H1 (cell line): ENCODE measurements around the gene NIM1K. TPM values are rescaled to one million over a fixed set of nuclear protein-coding genes. Genes with fewer than 3 reads are reported as not detected.

Experiments used
- CTCF ChIA-PET: fragments of 300-600 bp; sonication (Branson Sonifier 250); formaldehyde crosslinking; loops from one replicate; lab custom pipeline; 2021; ENCODE audit not compliant: partially characterized antibody; lab: Charles Lee
- POLR2A ChIA-PET: fragments of 300-600 bp; sonication (Branson Sonifier 250); formaldehyde crosslinking; loops from one replicate; lab custom pipeline; 2021; ENCODE audit warnings: inconsistent platforms; ENCODE audit not compliant: partially characterized antibody; lab: Charles Lee
- DNase-seq, 2 experiments: peaks; one replicate each; pipeline versions ENCODE4 v3.0.0 to v3.0.0-alpha.2; 2010 to 2022; ENCODE audit warnings: low spot score in 2 of 2, low read depth in 1 of 2, mixed read lengths in 1 of 2
- FAIRE-seq: peaks from 2 replicates; lab custom pipeline; 2011; peaks lifted over from hg19 to GRCh38; lab: Jason Lieb, UNC
- H2AFZ ChIP-seq: 2 replicates; pipeline ENCODE4 v1.8.1; 2012; ENCODE audit warnings: low read length, inconsistent platforms
- H2AK5ac ChIP-seq: 2 replicates; pipeline ENCODE4 v1.6.1; 2013; ENCODE audit warnings: low read depth, low read length
- H2BK120ac ChIP-seq: replicated peaks from 2 replicates; pipeline ENCODE3; 2013; ENCODE audit warnings: low read depth, low read length, inconsistent platforms
- H2BK12ac ChIP-seq: 2 replicates; pipeline ENCODE4 v1.6.1; 2013; ENCODE audit warnings: low read depth, low read length
- H2BK15ac ChIP-seq: 2 replicates; pipeline ENCODE4 v1.6.1; 2013; ENCODE audit warnings: low read length
- H2BK20ac ChIP-seq: 2 replicates; pipeline ENCODE4 v1.6.1; 2013; ENCODE audit warnings: low read length
- H2BK5ac ChIP-seq: 2 replicates; pipeline ENCODE4 v1.6.1; 2013; ENCODE audit warnings: low read depth, low read length
- H3K14ac ChIP-seq: 2 replicates; pipeline ENCODE4 v1.6.1; 2013; ENCODE audit warnings: inconsistent platforms; ENCODE audit not compliant: insufficient read length
- H3K18ac ChIP-seq: 2 replicates; pipeline ENCODE4 v1.6.1; 2013; ENCODE audit warnings: low read length; ENCODE audit errors: extremely low read depth
- H3K23ac ChIP-seq: 2 replicates; pipeline ENCODE4 v1.6.1; 2013; ENCODE audit warnings: inconsistent platforms; ENCODE audit not compliant: insufficient read length
- H3K23me2 ChIP-seq: 2 replicates; pipeline ENCODE4 v1.6.1; 2013; ENCODE audit warnings: low read depth, low read length
- H3K27ac ChIP-seq: 2 replicates; pipeline ENCODE4 v1.6.1; 2011; ENCODE audit warnings: low read depth, low read length, inconsistent platforms
- H3K27me3 ChIP-seq, 4 experiments: replicated peaks in 1 of 4; 1 replicate in 1 of 4; 2 replicates in 3 of 4; pipeline versions ENCODE4 v1.6.1 to v1.8.1; 2011 to 2013; ENCODE audit warnings: low read length in 3 of 4, mild to moderate bottlenecking in 3 of 4, inconsistent platforms in 2 of 4, mixed read lengths in 2 of 4, moderate library complexity in 1 of 4; ENCODE audit not compliant: control insufficient read depth in 3 of 4, insufficient read depth in 3 of 4; ENCODE audit errors: extremely low read depth in 1 of 4
- H3K36me3 ChIP-seq, 4 experiments: 2 replicates each; pipeline versions ENCODE4 v1.6.1 to v1.8.1; 2011 to 2013; ENCODE audit warnings: mild to moderate bottlenecking in 4 of 4, low read length in 3 of 4, moderate library complexity in 2 of 4, control low read depth in 1 of 4, inconsistent platforms in 1 of 4; ENCODE audit not compliant: insufficient read depth in 4 of 4, control insufficient read depth in 2 of 4
- H3K4ac ChIP-seq: replicated peaks from 2 replicates; pipeline ENCODE3; 2013; ENCODE audit warnings: low read length, low read depth, mixed read lengths, inconsistent platforms; ENCODE audit not compliant: insufficient read length
- H3K4me1 ChIP-seq, 4 experiments: replicated peaks in 1 of 4; 1 replicate in 1 of 4; 2 replicates in 3 of 4; pipeline versions ENCODE4 v1.6.1 to v1.8.1; 2011 to 2013; ENCODE audit warnings: low read length in 3 of 4, inconsistent platforms in 2 of 4, mixed read lengths in 1 of 4; ENCODE audit not compliant: insufficient read depth in 4 of 4, control insufficient read depth in 3 of 4
- H3K4me2 ChIP-seq, 2 experiments: 2 replicates each; pipeline versions ENCODE4 v1.6.1 to v1.8.1; 2011 to 2013; ENCODE audit warnings: low read depth in 2 of 2, low read length in 2 of 2, control low read depth in 1 of 2, inconsistent platforms in 1 of 2, mild to moderate bottlenecking in 1 of 2; ENCODE audit not compliant: insufficient read depth in 1 of 2
- H3K4me3 ChIP-seq, 4 experiments: fragments of 200-600, 300-600 bp in 1 of 4; sonication (generic), shearing (Covaris generic), sonication (Bioruptor Twin) in 1 of 4; 2 replicates each; pipeline versions ENCODE4 v1.5.1 to v1.8.1; 2011 to 2016; ENCODE audit warnings: low read length in 4 of 4, low read depth in 3 of 4, control low read depth in 2 of 4, inconsistent platforms in 2 of 4, mild to moderate bottlenecking in 2 of 4, mixed read lengths in 1 of 4, moderate library complexity in 1 of 4; ENCODE audit not compliant: insufficient read depth in 2 of 4; ENCODE audit errors: extremely low read depth in 1 of 4
- H3K56ac ChIP-seq: replicated peaks from 2 replicates; pipeline ENCODE3; 2013; ENCODE audit warnings: low read depth, mild to moderate bottlenecking, mixed read lengths, low read length, inconsistent platforms; ENCODE audit not compliant: insufficient read length
- H3K79me1 ChIP-seq: 2 replicates; pipeline ENCODE4 v1.6.1; 2013; ENCODE audit warnings: low read depth, low read length, control low read depth
- H3K79me2 ChIP-seq, 2 experiments: 2 replicates each; pipeline versions ENCODE4 v1.6.1 to v1.8.1; 2012 to 2013; ENCODE audit warnings: low read length in 2 of 2, mild to moderate bottlenecking in 2 of 2, inconsistent platforms in 1 of 2; ENCODE audit not compliant: insufficient read depth in 2 of 2, control insufficient read depth in 1 of 2
- H3K9ac ChIP-seq, 4 experiments: replicated peaks in 1 of 4; 1 replicate in 1 of 4; 2 replicates in 3 of 4; pipeline versions ENCODE4 v1.6.1 to v1.8.1; 2011 to 2013; ENCODE audit warnings: low read depth in 3 of 4, low read length in 3 of 4, control low read depth in 2 of 4, mild to moderate bottlenecking in 2 of 4, moderate library complexity in 2 of 4, inconsistent platforms in 1 of 4; ENCODE audit errors: extremely low read depth in 1 of 4
- H3K9me3 ChIP-seq, 2 experiments: 2 replicates each; pipeline versions ENCODE4 v1.6.1 to v1.8.1; 2012 to 2013; ENCODE audit warnings: mild to moderate bottlenecking in 2 of 2, moderate library complexity in 2 of 2, control low read depth in 1 of 2, inconsistent platforms in 1 of 2, low read depth in 1 of 2, low read length in 1 of 2, mixed read lengths in 1 of 2; ENCODE audit not compliant: insufficient read depth in 2 of 2
- H4K20me1 ChIP-seq, 2 experiments: replicated peaks in 1 of 2; 2 replicates each; pipeline versions ENCODE3 to v1.8.1; 2011 to 2013; ENCODE audit warnings: inconsistent platforms in 2 of 2, low read length in 2 of 2, mild to moderate bottlenecking in 1 of 2; ENCODE audit not compliant: insufficient read depth in 2 of 2, control insufficient read depth in 1 of 2
- H4K5ac ChIP-seq: 2 replicates; pipeline ENCODE4 v1.6.1; 2013; ENCODE audit warnings: low read length, low read depth, mixed read lengths, inconsistent platforms; ENCODE audit not compliant: insufficient read length
- H4K8ac ChIP-seq: 2 replicates; pipeline ENCODE4 v1.8.0; 2013; ENCODE audit warnings: mild to moderate bottlenecking, moderate library complexity, low read length, inconsistent platforms; ENCODE audit not compliant: insufficient read depth; ENCODE audit errors: extremely low read depth
- H4K91ac ChIP-seq: replicated peaks from 2 replicates; pipeline ENCODE3; 2013; ENCODE audit warnings: low read length, mixed read lengths, inconsistent platforms; ENCODE audit not compliant: insufficient read length
- CBX5 ChIP-seq: fragments of 300-800, 300-1000 bp; sonication (generic); IDR thresholded peaks from 2 replicates; pipeline ENCODE4 v1.7.1; 2016; ENCODE audit warnings: antibody characterized with exemption, low read length, low read depth
- CBX8 ChIP-seq: fragments of 300-800, 300-1000 bp; sonication (generic); IDR thresholded peaks from 2 replicates; pipeline ENCODE4 v1.7.1; 2016; ENCODE audit warnings: low read depth, low read length, borderline replicate concordance
- CHD2 ChIP-seq: IDR thresholded peaks from 2 replicates; pipeline ENCODE4 v1.6.1; 2012; ENCODE audit warnings: low read length, improper control_type of control experiment
- EGR1 ChIP-seq: IDR thresholded peaks from 2 replicates; pipeline ENCODE4 v1.6.1; 2011; ENCODE audit warnings: low read depth, low read length, borderline replicate concordance
- GABPA ChIP-seq: IDR thresholded peaks from 2 replicates; pipeline ENCODE4 v1.6.1; 2011; ENCODE audit warnings: mild to moderate bottlenecking, low read length, moderate library complexity, borderline replicate concordance; ENCODE audit not compliant: insufficient read depth
- MAFK ChIP-seq: IDR thresholded peaks from 2 replicates; pipeline ENCODE4 v1.6.1; 2012; ENCODE audit warnings: low read depth, mild to moderate bottlenecking, improper control_type of control experiment, low read length
- NRF1 ChIP-seq: IDR thresholded peaks from 2 replicates; pipeline ENCODE4 v1.6.1; 2011; ENCODE audit warnings: mild to moderate bottlenecking, low read depth, low read length, improper control_type of control experiment
- PHF8 ChIP-seq: fragments of 200-600 bp; sonication (generic); conservative IDR thresholded peaks from 2 replicates; pipeline ENCODE4 v1.7.1; 2012; ENCODE audit warnings: low read depth, mild to moderate bottlenecking, inconsistent platforms, low read length, moderate library complexity
- SUZ12 ChIP-seq: fragments of 200-600 bp; sonication (generic); IDR thresholded peaks from 2 replicates; pipeline ENCODE4 v1.6.1; 2012; ENCODE audit warnings: mild to moderate bottlenecking, inconsistent platforms, low read length, moderate library complexity, mixed read lengths
- TBP ChIP-seq: IDR thresholded peaks from 2 replicates; pipeline ENCODE4 v1.6.1; 2011; ENCODE audit warnings: low read depth, low read length, improper control_type of control experiment
- TCF12 ChIP-seq: IDR thresholded peaks from 2 replicates; pipeline ENCODE4 v1.6.1; 2011; ENCODE audit warnings: low read depth, mild to moderate bottlenecking, low read length
- WGBS, 2 experiments: shearing (Covaris generic) in 1 of 2; methylation state at CpG; one replicate each; pipeline versions ENCODE4 v1.1.6 to v1.1.7; 2013 to 2015; ENCODE audit warnings: low lambda C conversion rate in 2 of 2, mixed read lengths in 2 of 2, inconsistent platforms in 1 of 2, low coverage in 1 of 2, missing lambda C conversion rate in 1 of 2; ENCODE audit not compliant: insufficient replicate concordance in 2 of 2, insufficient coverage in 1 of 2, insufficient read length in 1 of 2; ENCODE audit errors: extremely low coverage in 1 of 2, missing lambda C conversion rate in 1 of 2; 5-methylcytosine and 5-hydroxymethylcytosine counted together
- polyA plus RNA-seq, 7 experiments: library from polyadenylated mRNA; depleted of rRNA in 3 of 7; stranded (reverse) in 5 of 7; unstranded in 2 of 7; fragments of >200 nt in 5 of 7; fragments of 200-250 nt in 2 of 7; gene quantifications; 1 replicate in 5 of 7; 2 replicates in 1 of 7; 4 replicates in 1 of 7; pipeline versions ENCODE4 v1.2.1 to v1.2.3, GENCODE V29; 2011 to 2013; ENCODE audit warnings: missing spikeins in 2 of 7, mixed read lengths in 2 of 7
- total RNA-seq: library from RNA; stranded (reverse); fragmentation: NEBNext Ultra II Directional; extraction: Animal tissue kit (Norgen Biotek cat#: 25700); gene quantifications from 2 replicates; pipeline ENCODE4 v1.2.1, GENCODE V29; 2021

The NIM1K gene
- total and polyA plus RNA-seq, 2 of the 8 experiments (the other 6 are each of a cell fraction or from before 2014, with no cell fraction given) = not detected

- no peak overlapping the region for H3K14ac ChIP-seq
- no peak overlapping the region for H3K4me2 ChIP-seq
- H2BK20ac ChIP-seq = no peak overlapping the region
- no peak overlapping the region for H3K23ac ChIP-seq
- CTCF ChIA-PET = interaction anchor here (0.7 to 1.4 kb wide), 3 partner anchors 14 to 181 kb away, joined by 3 read pairs; no protein-coding TSS in a partner anchor
- no peak overlapping the region for H3K9ac ChIP-seq
- no peaks in the 10 kb centered on the region for H3K27me3 ChIP-seq
- H3K4me3 ChIP-seq = no peak overlapping the region
- H3K9me3 ChIP-seq = no peaks in the 10 kb centered on the region
- no peak overlapping the region for H2AFZ ChIP-seq
- no peaks in the 10 kb centered on the region for H4K20me1 ChIP-seq
- H3K56ac ChIP-seq = no peak overlapping the region
- POLR2A ChIA-PET = no interaction called here
- no peaks in the 10 kb centered on the region for H3K36me3 ChIP-seq
- H4K8ac ChIP-seq = no peak overlapping the region
- H2BK120ac ChIP-seq = no peak overlapping the region
- no peaks in the 10 kb centered on the region for H3K23me2 ChIP-seq
- no peak overlapping the region for H2BK5ac ChIP-seq
- no peak overlapping the region for H3K27ac ChIP-seq
- no peak overlapping the region for H3K18ac ChIP-seq
- H4K5ac ChIP-seq = no peak overlapping the region
- H3K4ac ChIP-seq = no peak overlapping the region
- H3K79me1 ChIP-seq = no peaks in the 10 kb centered on the region
- WGBS, 2 experiments = 90% methylated on average over 4 of the region's 4 CpGs; no CpG with 5 or more reads in 1 of the 2 experiments
- no peak overlapping the region for H2BK12ac ChIP-seq
- DNase-seq (no peak), FAIRE-seq (no peak)
- no peaks in the 10 kb centered on the region for H3K79me2 ChIP-seq
- peaks cover 0 to 4% (median under 1%) of the 10 kb centered on the region in 4 experiments; a peak in 3 of 7 replicates for H3K4me1 ChIP-seq
- H2BK15ac ChIP-seq = no peak overlapping the region
- H4K91ac ChIP-seq = no peak overlapping the region
- H2AK5ac ChIP-seq = no peak overlapping the region
- TF ChIP-seq EGR1 = no peak
- no peak for TF ChIP-seq CBX5
- no peak for TF ChIP-seq GABPA
- no peak for TF ChIP-seq CHD2
- TF ChIP-seq SUZ12 = no peak
- TF ChIP-seq NRF1 = no peak
- TF ChIP-seq CBX8 = no peak
- no peak for TF ChIP-seq MAFK
- TF ChIP-seq PHF8 = no peak
- no peak for TF ChIP-seq TCF12
- TF ChIP-seq TBP = no peak
These were observed 17.0 kb downstream of the NIM1K start for GRCh38 chr5:43209060-43209459.
